ENCODE measurements around the gene NUB1.

NUB1 gene

GRCh38 chr7:151408498-151408838 lies 66.9 kb downstream of the NUB1 start:
- Mint-ChIP-seq H3K36me3 (ENCODE audit: low read depth) (peaks cover 15% of the 10 kb centered on the region), H3K27me3 (ENCODE audit: low read depth) (peaks cover 32% of the 10 kb centered on the region), H3K4me1 (peaks cover 21% of the 10 kb centered on the region), H3K27ac (peak overlapping the region; percentile 83 to 95 (median 91)), H3K9me3 (no peaks in the 10 kb centered on the region), H3K4me3 (peak overlapping the region; percentile 89 to 100 (median 96))
- no peak for TF ChIP-seq CTCF (IDR thresholded peaks at IDR 0.05; ENCODE audit: unreplicated experiment in 3 of 3)

GRCh38 chr7:151408839-151409666 lies 67.4 kb downstream of the NUB1 start:
- Mint-ChIP-seq H3K4me3 (peak overlapping the region; percentile 89 to 100 (median 96)), H3K36me3 (ENCODE audit: low read depth) (peaks cover 15% of the 10 kb centered on the region), H3K9me3 (no peaks in the 10 kb centered on the region), H3K27ac (peak overlapping the region; percentile 83 to 95 (median 91)), H3K27me3 (ENCODE audit: low read depth) (peaks cover 32% of the 10 kb centered on the region), H3K4me1 (peaks cover 17% of the 10 kb centered on the region)
- no peak for TF ChIP-seq CTCF (IDR thresholded peaks at IDR 0.05; ENCODE audit: unreplicated experiment in 3 of 3)

- Mint-ChIP-seq H3K9me3 (no peaks in the 10 kb centered on the region), H3K27ac (peak within 1 kb of the TSS; percentile 83 to 95 (median 91)), H3K4me1 (peaks cover 15% of the 10 kb centered on the region), H3K4me3 (peak within 1 kb of the TSS; percentile 89 to 100 (median 96)), H3K36me3 (ENCODE audit: low read depth) (peaks cover 15% of the 10 kb centered on the region), H3K27me3 (ENCODE audit: low read depth) (peaks cover 32% of the 10 kb centered on the region)
- no peak for TF ChIP-seq CTCF (IDR thresholded peaks at IDR 0.05; ENCODE audit: unreplicated experiment in 3 of 3)
Measured at GRCh38 chr7:151409667-151410404, 68.2 kb downstream of the NUB1 start, which contains the start of gene WDR86. TSS of gene WDR86 (minus strand) at chr7:151410038. CDS start at chr7:151409589, 449 bp downstream.

GRCh38 chr7:151410405-151411390 lies 69.1 kb downstream of the NUB1 start:
- H3K27ac Mint-ChIP-seq: peak overlapping the region; percentile 32 to 82 (median 40)
- H3K9me3 Mint-ChIP-seq: no peaks in the 10 kb centered on the region
- TF ChIP-seq CTCF (IDR thresholded peaks at IDR 0.05; ENCODE audit: unreplicated experiment in 3 of 3): no peak
- peaks cover 13% of the 10 kb centered on the region for H3K36me3 Mint-ChIP-seq (ENCODE audit: low read depth)
- peaks cover 32% of the 10 kb centered on the region for H3K27me3 Mint-ChIP-seq (ENCODE audit: low read depth)
- H3K4me3 Mint-ChIP-seq: peak overlapping the region; percentile 86 to 87 (median 87)
- H3K4me1 Mint-ChIP-seq: peaks cover 13% of the 10 kb centered on the region

GRCh38 chr7:151411551-151411950 lies 69.9 kb downstream of the NUB1 start:
- Mint-ChIP-seq H3K4me3 (peak overlapping the region; percentile 86 to 87 (median 87)), H3K27me3 (ENCODE audit: low read depth) (peaks cover 32% of the 10 kb centered on the region), H3K36me3 (ENCODE audit: low read depth) (peaks cover 6% of the 10 kb centered on the region), H3K4me1 (peaks cover 17% of the 10 kb centered on the region), H3K9me3 (no peaks in the 10 kb centered on the region), H3K27ac (peak overlapping the region in 2 of 3 experiments; percentile 32 to 82)
- TF ChIP-seq CTCF (IDR thresholded peaks at IDR 0.05; ENCODE audit: unreplicated experiment in 3 of 3): no peak

All from nephron (organoid).